ENCODE measurements around the gene LEO1.

GRCh38 chr15:51952805-51953204, 18.8 kb downstream of the LEO1 start:
- TF ChIP-seq CTCF (IDR thresholded peaks at IDR 0.05) (no peak), PRRX2 (CRISPR knock-in tag; IDR thresholded peaks at IDR 0.05) (no peak), MAX (CRISPR knock-in tag; IDR thresholded peaks at IDR 0.05) (no peak), JUN (CRISPR knock-in tag; IDR thresholded peaks at IDR 0.05) (no peak), ZBTB21 (CRISPR knock-in tag; IDR thresholded peaks at IDR 0.05; ENCODE audit: borderline replicate concordance) (no peak)

All from WTC11 (cell line).